OCI-LY1 (cell line): Measurements from ENCODE around the gene WASHC3.

ENCODE experiments used
- CTCF ChIP-seq: fragments of 200-600 bp; sonication (generic), shearing (Covaris generic); IDR thresholded peaks from 2 replicates; pipeline ENCODE4 v1.5.1; 2017; ENCODE audit warnings: mild to moderate bottlenecking, antibody characterized with exemption, low read length, moderate library complexity, mixed read lengths
- EZH2 ChIP-seq: fragments of 200-600 bp; sonication (generic), shearing (Covaris generic); IDR thresholded peaks from 2 replicates; pipeline ENCODE4 v1.8.0; 2017; ENCODE audit warnings: borderline replicate concordance, mixed run types, mild to moderate bottlenecking, antibody characterized with exemption, low read length, moderate library complexity, mixed read lengths

GRCh38 chr12:102031852-102032251 lies 29.9 kb downstream of the WASHC3 start:
- TF ChIP-seq EZH2 (no peak), CTCF (no peak)
